Thyroid gland (tissue), 4 donors: ENCODE results near the gene GPR179.

ENCODE experiments used
- CTCF ChIP-seq, 6 experiments: fragments of 200-600 bp in 3 of 6; fragments of 450-650 bp in 3 of 6; sonication (generic) in 3 of 6; IDR thresholded peaks; one replicate each; pipeline ENCODE4 v1.5.1; 2016 to 2019; ENCODE audit warnings: antibody characterized with exemption in 6 of 6, mild to moderate bottlenecking in 2 of 6, inconsistent platforms in 1 of 6, moderate library complexity in 1 of 6
- POLR2A ChIP-seq, 2 donors: fragments of 450-650 bp; IDR thresholded peaks; one replicate each; pipeline ENCODE4 v1.6.1; 2017; ENCODE audit warnings: antibody characterized with exemption in 2 of 2, mild to moderate bottlenecking in 2 of 2, moderate library complexity in 1 of 2

GRCh38 chr17:38332735-38333134 lies 11.0 kb downstream of the GPR179 start:
- TF ChIP-seq CTCF (IDR thresholded peaks at IDR 0.05) (no peak), POLR2A (IDR thresholded peaks at IDR 0.05) (no peak)
